Fibroblast of the conjunctiva (primary cell): ENCODE data around the gene ITGAD.

Experiments
- DNase-seq: peaks from one replicate; pipeline ENCODE4 v3.0.0-alpha.2; 2010; ENCODE audit warnings: low read depth

ITGAD gene

DNA sequence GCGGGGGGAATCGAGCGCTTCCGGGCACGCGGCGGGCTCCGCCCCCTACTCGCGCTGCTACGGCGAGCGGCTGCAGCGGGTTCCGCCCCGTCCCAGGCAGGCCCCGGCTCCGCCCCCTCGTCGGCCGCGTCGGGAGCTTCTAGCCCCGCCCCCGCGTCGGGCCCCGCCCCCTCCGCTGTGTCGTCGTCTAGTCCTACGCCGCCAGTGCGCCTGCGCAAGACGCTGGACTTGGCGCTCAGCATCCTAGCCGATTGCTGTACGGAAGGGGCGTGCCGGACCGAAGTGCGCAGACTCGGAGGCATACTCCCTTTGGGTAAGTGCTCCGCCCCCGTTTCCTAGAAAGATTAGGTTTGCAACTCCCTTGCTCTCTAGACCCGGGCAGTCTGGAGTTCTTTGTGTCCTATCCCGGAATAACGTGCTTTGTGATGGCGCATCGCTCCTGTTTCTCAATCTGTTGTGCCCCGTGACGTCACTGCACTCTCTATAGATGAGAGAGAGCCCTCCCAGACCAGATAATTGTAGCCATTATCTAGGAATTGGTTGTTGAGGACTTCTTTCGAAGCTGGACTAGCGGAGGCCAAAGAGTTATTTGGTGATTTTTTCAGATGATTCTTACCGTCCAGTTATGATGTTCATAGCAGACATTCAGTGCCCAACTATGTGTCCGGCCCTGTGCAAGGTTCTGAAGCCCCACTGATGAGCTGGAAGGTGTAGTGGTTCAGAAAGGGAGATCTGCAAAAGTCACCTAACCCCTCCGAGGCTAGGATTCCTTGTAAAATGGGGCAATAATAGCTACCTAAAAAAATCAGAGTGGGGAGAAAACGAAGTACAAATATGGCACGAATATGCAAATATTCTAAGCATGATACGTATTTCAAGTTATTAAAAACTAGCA is 66.8 kb downstream of the ITGAD start:
- DNase-seq, result peak; percentile 100

DNA sequence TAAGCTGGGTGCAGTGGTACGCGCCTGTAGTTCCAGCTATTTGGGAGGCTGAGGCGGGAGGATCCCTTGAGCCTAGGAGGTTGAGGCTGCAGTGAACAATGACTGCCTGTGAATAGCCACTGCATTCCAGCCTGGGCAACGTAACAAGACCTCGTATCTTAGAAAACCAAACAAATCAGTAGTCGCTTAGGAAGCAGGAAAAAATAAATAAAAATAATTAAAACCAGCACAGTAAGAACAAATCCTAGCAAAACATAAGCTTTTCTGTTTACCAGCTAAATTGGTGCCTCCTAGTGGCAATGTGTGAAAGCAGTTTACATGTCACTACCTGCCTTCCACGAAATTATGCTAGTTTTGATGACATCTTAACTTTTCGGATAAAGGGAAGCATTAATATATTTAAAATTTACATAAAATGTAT is 67.5 kb downstream of the ITGAD start:
- DNase-seq, result peak; percentile 67

DNA sequence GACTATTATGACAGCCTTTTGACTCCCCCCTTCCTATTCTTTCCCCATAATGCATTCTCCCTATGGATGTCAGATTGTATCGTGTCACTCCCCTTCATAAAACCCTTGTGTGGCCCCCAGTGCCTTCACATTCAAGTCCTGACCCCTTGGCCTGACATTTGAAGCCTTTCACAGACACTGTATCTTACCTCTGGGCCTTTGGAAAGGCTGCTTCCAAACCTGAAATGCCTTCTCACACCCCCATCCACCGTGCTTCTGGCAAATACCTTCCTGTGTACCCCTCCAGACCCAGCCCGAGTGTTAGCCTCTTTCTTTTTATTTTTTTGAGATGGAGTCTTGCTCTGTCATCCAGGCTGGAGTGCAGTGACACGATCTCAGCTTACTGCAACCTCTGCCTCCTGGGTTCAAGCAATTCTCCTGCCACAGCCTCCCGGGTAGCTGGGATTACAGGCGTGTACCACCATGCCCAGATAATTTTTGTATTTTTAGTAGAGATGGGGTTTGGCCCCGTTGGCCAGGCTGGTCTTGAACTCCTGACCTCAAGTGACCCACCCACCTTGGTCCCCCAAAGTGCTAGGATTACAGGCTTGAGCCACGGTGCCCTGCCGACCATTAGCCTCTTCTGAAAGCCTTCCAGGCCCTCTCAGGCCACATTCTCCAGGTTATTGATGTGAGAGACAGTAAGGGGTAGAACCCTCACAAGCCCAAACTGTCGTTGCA is 68.2 kb downstream of the ITGAD start:
- no peak for DNase-seq

DNA sequence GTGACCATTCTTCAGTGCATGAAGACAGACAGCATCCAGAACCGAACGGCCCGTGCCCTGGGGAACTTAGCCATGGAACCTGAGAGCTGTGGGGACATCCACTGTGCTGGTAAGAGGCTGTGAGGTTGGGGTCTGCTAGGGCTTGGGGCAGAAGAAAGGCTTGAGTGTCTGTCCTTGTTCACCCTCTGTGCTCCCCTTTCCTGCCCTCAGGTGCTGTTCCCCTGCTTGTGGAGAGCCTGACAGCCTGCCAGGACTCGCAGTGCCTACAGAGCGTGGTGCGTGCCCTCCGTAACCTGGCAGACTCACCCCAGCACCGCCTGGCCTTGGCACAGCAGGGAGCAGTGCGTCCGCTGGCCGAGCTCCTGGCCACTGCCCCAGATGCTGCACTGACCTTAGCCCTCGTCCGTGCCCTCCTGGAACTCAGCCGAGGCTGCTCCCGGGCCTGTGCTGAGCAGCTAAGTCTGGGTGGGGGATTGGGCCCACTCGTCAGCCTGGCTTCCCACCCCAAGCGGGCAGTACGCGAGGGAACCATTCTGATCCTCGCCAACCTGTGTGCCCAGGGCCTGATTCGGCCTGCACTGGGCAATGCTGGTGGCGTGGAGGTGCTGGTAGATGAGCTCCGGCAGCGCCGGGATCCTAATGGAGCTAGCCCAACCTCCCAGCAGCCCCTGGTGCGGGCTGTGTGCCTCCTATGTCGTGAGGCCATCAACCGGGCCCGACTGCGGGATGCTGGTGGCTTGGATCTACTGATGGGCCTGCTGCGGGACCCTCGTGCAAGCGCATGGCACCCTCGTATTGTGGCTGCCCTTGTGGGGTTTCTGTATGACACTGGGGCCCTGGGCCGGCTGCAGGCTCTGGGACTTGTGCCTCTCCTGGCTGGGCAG is 69.0 kb downstream of the ITGAD start:
- no peak for DNase-seq

DNA sequence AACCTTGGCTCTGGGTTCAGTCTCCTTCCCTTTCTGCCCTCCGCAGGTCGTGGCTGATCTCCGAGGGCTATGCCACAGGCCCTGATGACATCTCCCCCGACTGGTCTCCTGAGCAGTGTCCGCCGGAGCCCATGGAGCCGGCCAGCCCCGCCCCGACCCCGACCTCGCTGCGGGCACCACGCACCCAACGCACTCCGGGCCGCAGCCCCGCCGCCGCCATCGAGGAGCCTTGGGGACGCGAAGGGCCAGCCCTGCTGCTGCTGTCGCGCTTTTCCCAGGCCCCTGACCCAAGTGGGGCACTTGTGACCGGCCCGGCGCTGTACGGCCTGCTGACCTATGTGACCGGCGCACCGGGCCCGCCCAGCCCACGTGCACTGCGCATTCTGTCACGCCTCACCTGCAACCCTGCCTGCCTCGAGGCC is 71.2 kb downstream of the ITGAD start:
- DNase-seq, result no peak

DNA sequence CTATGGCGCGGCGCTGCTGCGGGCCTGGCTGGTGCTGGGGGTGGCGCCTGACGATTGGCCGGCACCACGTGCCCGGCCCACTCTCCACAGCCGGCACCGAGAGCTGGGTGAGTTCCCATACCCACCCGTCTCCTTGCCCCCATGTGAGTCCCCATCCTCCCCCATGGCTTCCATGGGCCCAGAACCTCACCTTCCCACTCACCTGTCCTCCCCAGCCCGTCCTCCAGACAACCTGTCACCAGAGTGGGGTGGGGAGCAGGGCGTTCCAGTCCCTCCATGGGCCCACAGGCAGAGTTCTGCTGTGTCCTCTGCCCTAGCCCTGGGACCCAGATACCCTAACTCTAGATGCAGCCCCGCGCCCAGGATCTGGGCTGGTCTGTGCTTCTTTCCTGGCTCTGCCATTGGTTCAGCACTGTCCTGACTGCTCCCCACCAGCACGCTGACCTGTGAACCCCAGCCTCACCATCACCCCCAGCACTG is 71.7 kb downstream of the ITGAD start:
- DNase-seq, result no peak

DNA sequence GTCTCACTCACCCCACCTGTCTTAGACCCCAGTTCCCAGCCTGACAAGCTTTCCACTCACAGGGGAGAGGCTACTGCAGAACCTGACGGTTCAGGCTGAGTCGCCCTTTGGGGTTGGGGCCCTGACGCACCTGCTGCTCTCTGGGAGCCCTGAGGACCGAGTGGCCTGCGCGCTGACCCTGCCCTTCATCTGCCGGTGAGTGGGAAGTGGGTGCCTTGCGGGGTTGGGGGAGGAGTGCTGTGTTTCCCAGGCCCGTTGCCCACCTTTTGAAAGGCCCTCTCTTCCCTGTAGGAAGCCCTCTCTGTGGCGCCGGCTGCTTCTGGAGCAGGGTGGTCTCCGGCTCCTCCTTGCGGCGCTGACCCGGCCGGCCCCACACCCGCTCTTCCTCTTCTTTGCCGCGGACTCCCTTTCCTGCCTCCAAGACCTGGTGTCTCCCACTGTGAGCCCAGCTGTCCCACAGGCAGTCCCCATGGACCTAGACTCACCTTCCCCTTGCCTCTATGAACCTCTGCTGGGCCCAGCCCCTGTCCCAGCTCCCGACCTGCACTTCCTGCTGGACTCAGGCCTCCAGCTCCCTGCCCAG is 72.7 kb downstream of the ITGAD start:
- no peak for DNase-seq

DNA sequence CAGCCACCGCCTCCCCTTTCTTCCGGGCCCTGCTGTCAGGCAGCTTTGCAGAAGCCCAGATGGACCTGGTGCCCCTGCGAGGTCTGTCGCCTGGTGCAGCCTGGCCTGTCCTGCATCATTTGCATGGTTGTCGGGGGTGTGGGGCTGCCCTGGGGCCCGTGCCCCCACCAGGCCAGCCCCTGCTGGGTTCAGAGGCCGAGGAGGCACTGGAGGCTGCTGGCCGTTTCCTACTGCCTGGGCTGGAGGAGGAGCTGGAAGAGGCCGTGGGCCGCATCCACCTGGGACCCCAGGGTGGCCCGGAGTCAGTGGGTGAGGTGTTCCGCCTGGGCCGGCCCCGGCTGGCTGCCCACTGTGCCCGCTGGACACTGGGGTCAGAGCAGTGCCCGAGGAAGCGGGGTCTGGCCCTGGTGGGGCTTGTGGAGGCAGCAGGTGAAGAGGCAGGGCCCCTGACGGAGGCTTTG is 73.3 kb downstream of the ITGAD start:
- no peak for DNase-seq

DNA sequence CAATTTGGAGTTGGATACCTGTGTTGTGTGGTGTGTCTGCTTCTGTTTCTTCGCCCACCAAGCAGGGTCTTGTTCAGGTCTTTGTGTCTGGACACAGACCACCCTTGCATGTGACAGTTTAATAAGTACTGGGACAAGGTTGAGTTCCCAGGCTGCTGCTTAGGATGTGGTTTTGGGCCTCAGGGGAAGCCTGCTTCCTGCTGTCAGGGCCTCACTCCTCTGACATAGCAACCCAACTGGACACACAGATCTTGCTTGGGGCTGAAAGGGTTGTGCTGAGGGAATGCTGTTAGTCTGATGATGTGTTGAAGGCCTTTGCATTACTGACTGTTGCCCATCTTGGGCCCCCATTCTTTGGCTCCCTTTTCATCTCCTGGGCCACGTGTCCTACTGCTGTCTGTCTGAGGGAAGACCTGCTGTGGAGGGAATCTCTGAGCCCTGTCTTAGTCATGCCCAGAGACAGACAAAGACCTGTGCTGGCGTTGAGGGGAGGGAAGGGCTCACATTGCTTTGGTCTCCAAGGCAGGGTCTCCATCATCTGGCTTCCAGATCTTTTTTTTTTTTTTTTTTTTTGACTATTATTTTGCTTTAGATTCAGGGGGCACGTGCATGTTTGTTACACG is 74.1 kb downstream of the ITGAD start:
- DNase-seq, result no peak

DNA sequence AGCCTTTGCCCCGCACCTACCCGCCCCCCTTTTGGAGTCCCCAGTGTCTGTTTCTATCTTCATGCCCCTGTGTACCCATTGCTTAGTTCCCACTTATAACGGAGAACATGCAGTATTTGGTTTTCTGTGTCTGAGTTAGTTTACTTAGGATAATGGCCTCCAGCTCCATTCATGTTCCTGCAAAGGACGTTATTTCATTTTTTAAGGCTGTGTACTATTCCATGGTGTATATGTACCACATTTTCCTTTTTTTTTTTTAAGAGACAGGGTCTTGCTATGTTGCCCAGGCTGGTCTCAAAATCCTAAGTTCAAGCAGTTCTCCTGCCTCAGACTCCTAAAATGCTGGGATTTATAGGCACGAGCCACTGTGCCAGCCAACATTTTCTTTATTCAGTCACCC is 74.7 kb downstream of the ITGAD start:
- DNase-seq, result no peak

DNA sequence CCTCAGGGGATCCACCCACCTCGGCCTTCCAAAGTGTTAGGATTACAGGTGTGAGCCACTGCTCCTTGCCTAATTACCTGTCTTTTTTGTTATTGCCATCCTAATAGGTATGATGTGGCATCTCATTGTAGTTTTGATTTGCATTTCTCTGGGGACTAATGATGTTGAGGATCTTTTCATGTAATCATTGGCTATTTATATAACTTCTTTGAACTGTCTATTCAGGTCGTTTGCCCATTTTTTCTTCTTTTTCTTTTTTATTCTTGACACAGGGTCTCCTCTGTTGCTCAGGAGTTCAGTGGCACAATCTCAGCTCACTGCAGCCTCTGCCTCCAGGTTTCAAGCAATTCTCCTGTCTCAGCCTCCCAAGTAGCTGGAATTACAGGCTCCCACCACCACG is 77.5 kb downstream of the ITGAD start:
- DNase-seq, result no peak

DNA sequence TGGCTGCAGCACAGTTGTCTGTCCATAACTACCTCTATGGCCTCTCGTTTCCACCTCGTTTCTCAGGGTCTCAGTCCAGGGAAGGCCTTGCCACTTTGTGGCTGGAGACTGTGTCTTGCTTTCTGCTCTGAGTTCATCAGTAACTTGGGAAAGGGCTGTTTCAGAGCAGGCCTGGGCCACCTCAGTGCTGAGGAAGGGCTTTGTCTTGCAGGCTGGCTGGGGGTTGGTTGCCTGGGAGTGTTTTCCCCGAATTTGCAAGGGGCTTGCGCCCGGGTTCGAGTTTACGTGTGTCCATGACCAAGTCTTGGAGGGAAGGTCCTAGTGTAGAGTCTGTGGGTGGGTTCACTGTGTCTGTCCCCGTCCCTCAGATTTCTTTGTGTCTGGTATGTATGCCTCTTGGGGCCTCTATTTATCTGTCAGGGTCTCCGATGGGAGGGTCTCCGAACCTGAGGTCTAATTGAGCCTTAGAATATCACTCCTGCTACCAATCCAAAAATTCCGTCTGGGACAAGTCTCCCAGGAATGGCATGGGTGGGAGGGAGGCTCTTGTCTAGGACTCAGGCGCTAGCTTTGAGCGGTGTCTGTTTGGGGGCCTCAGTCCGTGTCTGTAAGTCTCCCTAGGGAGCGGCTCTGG is 78.2 kb downstream of the ITGAD start:
- DNase-seq, result no peak

DNA sequence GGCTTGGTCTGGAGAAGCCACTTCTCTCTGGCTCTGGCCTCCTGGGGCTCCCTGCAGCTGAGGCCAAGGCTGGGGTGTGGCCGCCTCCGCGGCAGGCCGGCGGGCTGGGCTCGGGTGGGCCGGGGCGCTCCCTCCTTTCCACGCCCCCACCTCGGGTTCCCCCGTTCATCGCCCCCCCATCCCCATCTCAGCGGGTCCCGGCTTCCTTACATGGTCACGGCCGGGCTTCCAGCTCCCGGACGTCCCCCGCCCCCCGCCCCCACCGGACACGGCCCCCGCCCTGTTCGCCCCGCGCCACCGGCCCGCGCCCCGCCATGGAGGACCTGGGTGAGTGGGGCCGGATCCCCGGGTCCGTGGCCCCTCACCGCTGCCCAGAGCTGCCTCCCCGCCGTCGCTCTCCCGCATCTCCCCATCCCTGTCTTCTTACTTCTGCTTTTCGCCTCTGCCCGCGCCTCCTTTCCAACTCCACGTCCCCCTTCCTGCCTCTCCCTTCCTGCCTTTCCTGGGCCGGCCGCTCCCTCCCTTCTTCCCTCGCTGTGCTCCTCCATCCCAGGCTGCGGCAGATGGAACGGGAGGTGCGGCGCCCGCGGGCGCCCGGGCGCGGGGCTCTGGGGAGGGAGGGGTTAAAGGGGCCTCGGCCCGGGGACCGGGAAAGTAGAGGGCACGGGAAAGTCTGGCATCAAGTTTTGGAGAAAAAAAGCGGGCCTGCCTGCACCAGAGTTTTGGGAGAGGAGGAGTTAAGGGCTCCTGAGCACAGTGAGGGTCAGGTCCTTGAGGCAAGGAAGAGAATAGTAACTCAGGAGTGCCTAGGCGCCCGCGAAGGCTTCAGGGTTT is 79.0 kb downstream of the ITGAD start, which contains the start of gene TGFB1I1:
TSS of gene TGFB1I1 (plus strand) at position 278 of the 834 bp plus-strand sequence. CDS start at position 315, 37 bp downstream.
- peak; percentile 59 for DNase-seq

DNA sequence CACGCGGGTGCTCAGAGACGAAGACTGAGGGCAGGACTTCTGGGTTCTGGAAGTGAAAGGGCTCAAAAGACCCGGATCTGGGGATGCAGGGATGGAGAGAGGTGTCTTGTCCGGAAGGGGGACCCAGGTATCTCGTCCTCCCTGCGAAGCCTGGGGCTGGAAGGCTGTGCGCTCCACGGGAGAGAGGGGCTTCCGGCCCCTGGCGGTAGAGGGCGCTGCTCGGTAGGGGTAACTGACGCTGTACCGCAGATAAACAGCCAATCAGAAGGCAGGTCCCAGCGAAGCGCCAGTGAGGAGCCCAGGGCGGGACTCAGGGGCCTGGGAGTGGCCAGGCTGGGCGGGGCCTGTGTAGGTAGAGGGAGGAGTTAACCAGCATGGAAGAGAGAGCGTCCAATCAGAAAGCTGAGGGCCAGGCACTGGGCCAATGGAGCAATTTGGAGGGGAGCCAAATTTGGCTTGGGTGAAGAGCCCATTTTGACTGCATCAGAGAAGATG is 79.6 kb downstream of the ITGAD start:
- DNase-seq, result peak; percentile 90

DNA sequence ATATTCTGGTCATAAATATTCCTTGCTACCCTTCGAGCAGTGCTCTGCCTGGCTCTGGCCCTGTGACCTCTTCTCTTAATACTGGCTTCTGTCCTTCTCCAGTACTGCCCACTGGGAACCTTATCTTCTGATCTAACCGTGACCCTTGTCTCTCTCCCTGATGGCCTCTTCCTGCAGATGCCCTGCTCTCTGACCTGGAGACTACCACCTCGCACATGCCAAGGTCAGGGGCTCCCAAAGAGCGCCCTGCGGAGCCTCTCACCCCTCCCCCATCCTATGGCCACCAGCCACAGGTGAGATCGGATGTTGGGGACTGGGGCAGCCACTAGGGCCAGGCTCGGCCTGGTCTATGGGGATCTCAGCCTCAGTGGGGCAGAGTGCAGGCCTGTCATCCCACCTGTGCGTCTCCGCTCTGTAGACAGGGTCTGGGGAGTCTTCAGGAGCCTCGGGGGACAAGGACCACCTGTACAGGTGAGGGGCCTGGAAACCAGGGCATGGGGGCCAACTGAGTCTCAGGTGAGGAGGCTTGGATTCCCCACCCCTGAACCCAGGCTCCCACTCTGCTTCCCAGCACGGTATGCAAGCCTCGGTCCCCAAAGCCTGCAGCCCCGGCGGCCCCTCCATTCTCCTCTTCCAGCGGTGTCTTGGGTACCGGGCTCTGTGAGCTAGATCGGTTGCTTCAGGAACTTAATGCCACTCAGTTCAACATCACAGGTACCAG is 80.3 kb downstream of the ITGAD start:
- no peak for DNase-seq

DNA sequence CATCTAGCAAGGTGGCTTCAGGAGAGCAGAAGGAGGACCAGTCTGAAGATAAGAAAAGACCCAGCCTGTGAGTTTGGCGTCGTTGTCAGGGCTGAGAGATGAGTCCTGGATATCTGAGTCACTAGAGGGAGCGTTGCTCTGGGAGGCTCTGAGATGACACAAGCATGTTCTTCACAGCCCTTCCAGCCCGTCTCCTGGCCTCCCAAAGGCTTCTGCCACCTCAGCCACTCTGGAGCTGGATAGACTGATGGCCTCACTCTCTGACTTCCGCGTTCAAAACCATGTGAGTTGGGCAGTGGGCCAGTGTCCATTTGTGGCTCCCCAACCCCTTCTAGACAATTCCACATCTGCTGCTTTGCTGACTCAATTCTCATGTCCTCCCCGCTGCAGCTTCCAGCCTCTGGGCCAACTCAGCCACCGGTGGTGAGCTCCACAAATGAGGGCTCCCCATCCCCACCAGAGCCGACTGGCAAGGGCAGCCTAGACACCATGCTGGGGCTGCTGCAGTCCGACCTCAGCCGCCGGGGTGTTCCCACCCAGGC is 81.1 kb downstream of the ITGAD start:
- no peak for DNase-seq

DNA sequence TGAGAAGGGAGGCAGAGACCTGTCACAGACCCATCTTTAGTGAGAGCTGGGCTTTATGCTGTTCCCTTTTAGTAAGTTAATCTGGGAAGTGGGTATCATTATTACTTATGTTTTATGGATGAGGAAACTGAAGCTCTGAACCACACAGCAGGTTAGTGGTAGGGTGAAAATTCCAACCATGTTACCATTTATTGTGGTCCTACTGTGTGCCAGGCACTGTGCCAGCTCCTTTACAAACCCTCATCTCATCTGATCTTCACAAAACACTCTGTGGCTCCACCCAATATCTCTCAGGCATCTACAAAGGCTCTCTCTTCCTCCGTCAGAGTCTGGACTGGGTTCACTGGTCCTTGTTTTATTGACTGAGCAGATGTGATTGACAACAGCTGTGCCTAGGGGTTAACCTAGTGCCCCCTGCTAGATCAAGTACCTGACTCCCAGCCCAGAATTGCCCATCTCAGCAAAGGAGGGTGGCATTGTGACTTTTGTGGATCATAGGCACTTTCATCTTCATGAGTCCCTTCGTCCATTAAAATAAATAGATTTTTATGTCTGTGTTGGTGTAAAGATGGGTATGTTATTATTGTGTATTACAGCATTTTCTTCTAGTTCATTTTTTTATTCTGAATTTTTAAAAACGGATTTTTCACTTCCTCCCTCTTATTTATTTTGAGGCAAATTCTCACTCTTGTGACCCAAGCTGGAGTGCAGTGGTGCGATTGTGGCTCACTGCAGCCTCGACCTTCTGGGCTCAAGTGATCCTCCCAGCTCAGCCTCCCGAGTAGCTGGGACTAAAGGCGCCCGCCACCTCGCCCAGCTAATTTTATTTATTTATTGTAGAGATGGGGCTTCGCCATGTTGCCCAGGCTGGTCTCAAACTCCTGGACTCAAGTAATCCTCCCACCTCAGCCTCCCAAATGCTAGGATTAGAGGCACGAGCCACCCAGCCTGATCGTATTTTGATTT is 81.9 kb downstream of the ITGAD start:
- DNase-seq, result no peak
